Activated gamma-delta T cell treated with Interleukin-2 at 50 U/mL for 16 hours (primary cell): ENCODE measurements around the gene PREP.
"Not testable (repeated sequence)": the region's sequence is repeated elsewhere in the genome, so short reads cannot be mapped to it uniquely, and the experiment has no call there.

Experiments
- DNase-seq: peaks from one replicate; pipeline ENCODE4 v3.0.0-alpha.2; 2020

The PREP gene

GRCh38 chr6:105402939-105403935 is at the start of gene PREP:
TSS of gene PREP (minus strand) at chr6:105403082. CDS start at chr6:105402891, 191 bp downstream.
- DNase-seq, result peak; percentile 76

GRCh38 chr6:105452376-105452775 is 49.5 kb upstream of the PREP start:
- DNase-seq, result no peak

GRCh38 chr6:105449756-105450390 is 47.0 kb upstream of the PREP start:
- no peak for DNase-seq

- no peak for DNase-seq
Measured at GRCh38 chr6:105445481-105445880, 42.6 kb upstream of the PREP start.

GRCh38 chr6:105443941-105444340 is 41.1 kb upstream of the PREP start:
- DNase-seq, result no peak

DNA sequence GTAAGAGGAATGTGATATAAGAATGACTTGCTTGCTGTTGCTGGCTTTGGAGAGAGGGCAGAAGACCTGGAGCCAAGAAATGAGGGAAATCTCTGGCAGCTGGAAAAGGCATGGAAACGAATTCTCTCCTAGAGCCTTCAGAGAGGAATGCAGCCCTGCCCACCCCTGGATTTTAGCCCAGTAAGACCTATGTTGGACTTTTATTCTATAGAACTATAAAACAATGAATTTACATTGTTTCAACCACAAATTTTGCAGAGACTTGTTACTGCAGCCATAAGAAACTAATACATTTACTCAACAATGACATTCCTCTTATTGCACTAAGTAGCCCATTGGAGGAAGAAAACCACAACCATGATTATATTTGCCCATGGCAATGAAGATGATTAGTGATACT is 39.5 kb upstream of the PREP start:
- no peak for DNase-seq

DNA sequence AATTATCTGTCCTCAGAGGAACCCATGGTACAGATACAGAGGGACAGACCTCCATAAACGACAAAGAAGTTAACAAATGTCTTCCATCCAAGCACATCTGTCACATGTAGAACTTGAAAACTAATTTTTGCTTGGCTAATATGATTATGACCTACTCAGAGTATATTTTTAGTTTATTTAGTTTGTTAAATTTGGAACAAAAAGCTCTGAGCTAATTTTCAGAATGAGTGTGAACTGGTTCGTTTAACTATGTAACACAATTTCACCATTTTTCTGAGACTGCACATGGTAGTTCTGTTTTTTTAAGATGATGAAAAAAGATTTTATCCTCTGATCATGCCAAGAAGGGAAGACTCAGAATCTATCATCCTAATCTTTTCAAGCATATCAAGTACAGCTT is 34.4 kb upstream of the PREP start:
- no peak for DNase-seq

GRCh38 chr6:105433723-105434122 is 30.8 kb upstream of the PREP start:
- no peak for DNase-seq

DNA sequence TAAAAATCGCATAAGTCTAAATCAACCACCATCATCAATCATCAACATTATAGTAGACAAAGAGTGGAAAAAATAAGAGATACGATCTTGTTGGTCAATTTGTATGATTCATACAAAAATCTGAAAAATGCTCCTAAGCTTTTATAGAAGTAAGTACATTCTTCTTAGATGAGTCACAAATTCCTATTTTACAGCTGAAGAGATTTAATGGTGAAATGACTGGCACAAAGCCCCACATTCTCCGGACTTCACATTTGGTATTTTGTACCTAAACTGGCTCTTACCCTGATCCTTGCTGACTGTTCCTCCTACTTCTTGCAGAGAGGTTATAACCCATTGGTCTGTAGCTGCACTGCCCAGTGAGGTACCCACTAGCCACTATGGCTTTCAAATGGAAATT is 29.9 kb upstream of the PREP start:
- DNase-seq, result no peak

DNA sequence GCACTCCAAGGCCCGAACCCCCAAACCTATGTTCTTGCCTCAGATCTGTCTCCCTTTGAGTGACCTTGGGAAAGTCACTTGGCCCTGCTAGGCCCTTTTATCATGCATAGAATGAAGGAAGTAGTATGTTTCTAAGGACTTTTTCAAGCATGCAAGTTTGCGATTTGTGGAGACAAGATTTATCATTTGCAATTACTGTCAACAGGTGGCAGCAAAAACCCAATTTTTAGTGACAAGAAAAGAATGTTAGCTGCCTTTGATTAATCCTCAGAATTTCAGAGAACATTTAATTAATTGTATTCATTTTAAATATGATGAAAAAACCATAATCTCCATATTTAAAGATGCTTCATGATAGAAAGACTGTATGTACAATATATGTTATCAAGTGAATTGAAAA is 28.3 kb upstream of the PREP start:
- DNase-seq, result no peak

DNA sequence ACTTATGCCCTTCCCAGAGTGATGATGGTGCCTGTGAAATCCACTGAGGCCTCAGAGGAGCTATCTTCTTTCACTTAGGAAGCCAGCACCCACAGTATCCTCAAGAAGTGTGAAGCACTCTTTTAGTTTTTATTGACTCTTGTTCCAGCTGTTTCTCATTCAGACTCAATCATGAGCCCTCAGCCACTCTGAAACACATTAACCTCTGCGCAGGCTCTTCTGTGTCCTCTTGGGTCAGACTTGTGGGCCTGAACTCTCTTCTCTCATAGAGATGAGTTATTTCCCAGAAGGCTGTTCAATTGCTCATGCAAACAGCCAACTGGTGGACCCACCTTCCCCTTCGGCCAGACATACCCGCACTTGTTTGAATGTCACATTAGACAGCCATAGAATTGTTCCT is 27.8 kb upstream of the PREP start:
- DNase-seq, result no peak

GRCh38 chr6:105429676-105430075 is 26.8 kb upstream of the PREP start:
- DNase-seq, result no peak

- DNase-seq, result no peak
Measured at GRCh38 chr6:105428342-105428957, 25.6 kb upstream of the PREP start.

GRCh38 chr6:105424175-105424783 is 21.4 kb upstream of the PREP start:
- peak; percentile 69 for DNase-seq

DNA sequence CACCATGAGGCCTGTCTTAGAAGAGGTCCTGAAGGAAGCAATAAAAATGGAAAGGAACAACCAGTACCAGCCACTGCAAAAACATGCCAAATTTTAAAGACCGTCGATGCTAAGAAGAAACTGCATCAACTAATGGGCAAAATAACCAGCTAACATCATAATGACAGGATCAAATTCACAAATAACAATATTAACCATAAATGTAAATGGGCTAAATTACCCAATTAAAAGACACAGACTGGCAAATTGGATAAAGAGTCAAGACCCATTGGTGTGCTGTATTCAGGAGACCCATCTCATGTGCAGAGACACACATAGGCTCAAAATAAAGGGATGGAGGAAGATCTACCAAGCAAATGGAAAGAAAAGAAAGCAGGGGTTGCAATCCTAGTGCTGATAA is 14.1 kb upstream of the PREP start:
- DNase-seq, result not testable (repeated sequence)

DNA sequence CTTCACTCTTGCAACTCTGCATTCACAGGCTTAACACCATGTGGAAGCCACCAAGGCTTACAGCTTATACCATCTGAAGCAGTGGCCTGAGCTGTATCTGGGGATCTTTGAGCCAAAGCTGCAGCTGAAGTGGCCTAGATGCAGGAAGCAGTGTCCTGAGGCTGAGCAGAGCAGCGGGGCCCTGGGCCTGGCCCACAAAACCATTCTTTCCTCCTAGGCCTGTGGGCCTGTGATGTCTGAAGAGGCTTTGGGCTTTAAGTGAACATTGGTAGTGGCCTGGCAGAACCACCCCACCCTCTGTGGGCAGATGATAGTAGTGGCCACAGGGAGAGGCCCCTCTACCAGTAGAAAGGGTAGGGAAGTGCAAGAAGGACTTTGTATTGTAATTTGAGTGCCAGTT is 6.9 kb upstream of the PREP start:
- DNase-seq, result no peak

DNA sequence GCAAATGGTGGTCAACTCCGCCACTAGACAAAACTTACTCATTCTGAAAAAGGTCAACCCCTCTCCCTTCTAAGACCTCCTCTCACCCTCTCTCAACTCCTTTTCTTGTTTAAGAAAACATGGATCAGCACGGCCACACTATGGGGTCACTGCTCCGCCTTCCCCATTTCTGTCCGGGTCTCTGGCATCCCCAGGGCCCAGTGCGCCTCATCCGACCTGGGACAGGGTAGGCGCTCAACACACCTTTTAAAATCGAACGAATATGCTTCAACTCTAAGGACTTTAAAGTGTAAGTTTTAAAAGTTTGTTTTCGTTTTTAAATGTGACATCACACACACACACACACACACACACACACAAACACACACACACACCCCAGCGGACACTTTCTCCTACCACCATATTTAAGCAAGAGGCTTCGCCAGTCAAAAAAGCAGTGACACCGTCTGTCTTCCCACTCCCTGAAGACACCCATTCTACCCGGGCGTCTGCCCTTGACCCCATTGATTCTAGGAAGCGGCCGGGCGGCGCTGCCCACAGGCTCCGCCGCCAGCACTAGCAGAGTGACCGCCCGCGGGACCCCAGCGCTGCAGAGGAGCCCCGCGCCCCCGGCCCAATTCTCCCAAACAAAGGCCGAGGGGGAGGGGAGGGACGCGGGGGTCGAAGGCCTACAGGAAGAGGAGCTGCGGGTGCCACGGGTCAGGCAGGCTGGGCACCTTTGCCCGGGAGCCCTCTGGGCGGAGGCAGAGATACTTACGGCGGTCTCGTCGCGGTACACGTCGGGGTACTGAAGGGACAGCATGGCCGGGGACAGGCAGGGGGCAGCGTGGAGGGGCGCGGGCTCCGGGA is 568 bp downstream of the PREP start:
- DNase-seq, result peak; percentile 22

DNA sequence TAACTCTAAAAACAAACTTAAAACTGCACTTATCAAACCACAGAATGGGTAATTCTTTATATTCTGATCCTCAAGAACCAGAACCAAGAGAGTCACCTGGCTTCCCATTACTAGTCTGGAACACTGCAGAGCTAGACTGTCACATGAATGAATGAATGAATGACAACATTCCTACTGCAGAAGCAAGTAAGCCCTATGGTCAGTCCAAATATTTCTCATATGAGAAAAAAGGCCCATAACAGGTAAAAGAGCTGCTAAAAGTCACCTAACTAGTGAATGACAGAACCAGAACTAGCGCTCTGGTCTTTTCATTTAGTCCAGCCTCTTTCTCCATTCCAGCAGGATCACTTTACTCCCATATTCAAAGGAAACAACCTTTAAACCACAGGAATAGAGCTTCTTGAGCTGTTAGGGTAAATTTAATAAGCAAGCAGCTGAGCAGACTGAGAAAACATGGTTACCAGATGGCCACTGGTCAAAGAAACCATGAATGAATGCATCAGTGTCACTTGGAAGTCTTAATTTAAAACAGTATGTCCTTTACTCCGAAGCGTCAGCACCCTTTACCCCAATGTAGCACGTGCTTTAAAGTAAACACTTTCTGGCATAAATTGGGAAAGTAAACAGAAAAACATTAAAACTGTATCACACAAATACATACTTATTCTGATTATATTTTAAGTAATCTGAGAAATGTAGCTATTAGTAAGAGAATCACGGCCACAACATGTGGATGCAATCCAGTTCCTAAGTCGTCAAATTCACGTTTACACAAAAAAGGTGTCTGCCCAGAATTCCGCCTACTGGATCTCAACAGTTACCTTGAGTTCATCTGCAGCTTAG is 1.4 kb downstream of the PREP start:
- no peak for DNase-seq

DNA sequence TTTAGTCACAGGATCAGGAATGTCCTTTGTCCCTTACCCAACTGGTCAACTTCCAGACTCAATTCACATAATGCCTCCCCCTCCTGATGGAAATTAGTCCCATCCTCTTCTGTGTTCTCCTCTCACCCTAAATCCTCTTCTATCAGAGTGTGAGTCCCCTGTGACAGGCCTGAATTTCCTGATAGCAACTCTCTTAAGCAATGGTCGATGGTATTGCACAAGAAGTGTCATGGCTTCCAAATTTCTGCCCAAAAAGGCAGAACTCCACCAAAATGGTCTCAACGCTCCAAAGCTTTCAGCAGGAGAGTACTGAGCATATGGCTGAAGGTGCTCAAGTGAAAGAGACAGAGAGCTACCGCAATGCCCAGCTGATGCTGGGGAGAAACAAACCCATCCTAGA is 2.4 kb downstream of the PREP start:
- no peak for DNase-seq

GRCh38 chr6:105398859-105399258 is 4.0 kb downstream of the PREP start:
- DNase-seq, result no peak

DNA sequence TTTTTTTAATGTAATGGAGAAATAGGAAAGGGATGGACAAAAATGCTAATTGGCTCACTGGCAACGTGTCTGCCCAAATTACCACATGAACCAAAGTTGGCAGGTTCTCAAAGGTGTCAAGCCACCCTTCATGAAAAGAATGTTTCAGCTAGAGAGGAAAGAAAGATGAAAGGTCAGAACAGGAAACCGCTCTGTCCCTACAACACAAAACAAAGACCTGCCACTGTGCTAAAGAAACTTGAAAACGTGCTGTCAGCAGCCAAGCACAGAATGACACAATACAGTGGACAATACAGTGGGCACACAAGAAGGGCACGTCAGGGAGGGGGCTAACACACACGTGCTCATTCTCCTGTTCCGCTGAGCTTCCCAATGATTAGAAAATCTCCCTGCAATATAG is 4.9 kb downstream of the PREP start:
- DNase-seq, result peak; percentile 5
